Activated naive CD4-positive, alpha-beta T cell treated with anti-CD3 and anti-CD28 coated beads for 36 hours (primary cell): ENCODE measurements around the gene LRRIQ4. TPM values are rescaled to one million over a fixed set of nuclear protein-coding genes. Genes with fewer than 3 reads are reported as not detected.

Source experiments
- CTCF ChIA-PET: fragments of 350-600 bp; sonication (Branson Sonifier 250); formaldehyde crosslinking; loops from one replicate; lab custom pipeline; 2021; ENCODE audit warnings: antibody characterized with exemption; lab: Charles Lee
- DNase-seq: peaks from one replicate; pipeline ENCODE4 v3.0.0-alpha.2; 2020
- H3K27ac Mint-ChIP-seq: one replicate; pipeline ENCODE4 v1.8.0; 2021; ENCODE audit warnings: mild to moderate bottlenecking, mixed read lengths
- H3K27me3 Mint-ChIP-seq: one replicate; pipeline ENCODE4 v1.8.0; 2021; ENCODE audit warnings: low read depth, mixed read lengths
- H3K36me3 Mint-ChIP-seq: one replicate; pipeline ENCODE4 v1.8.0; 2021; ENCODE audit warnings: low read depth, mixed read lengths
- H3K4me1 Mint-ChIP-seq: one replicate; pipeline ENCODE4 v1.8.0; 2021; ENCODE audit warnings: low read depth, mixed read lengths
- H3K4me3 Mint-ChIP-seq: one replicate; pipeline ENCODE4 v1.8.0; 2021; ENCODE audit warnings: mild to moderate bottlenecking, moderate library complexity, mixed read lengths
- H3K9me3 Mint-ChIP-seq: one replicate; pipeline ENCODE4 v1.8.0; 2021; ENCODE audit warnings: mixed read lengths
- intact Hi-C: fragments of 100-400 bp; cut with micrococcal nuclease; formaldehyde crosslinking; loops from one replicate; pipeline ENCODE4 v1.15.1; 2023
- total RNA-seq, 2 experiments: library from RNA; stranded (reverse); gene quantifications; one replicate each; pipeline ENCODE4 v1.2.3, GENCODE V29; 2021

Gene LRRIQ4
- total RNA-seq, 2 experiments from 2014 or later: 0.12 TPM; not detected in 1

- Mint-ChIP-seq H3K4me1 (peaks cover 19% of the 10 kb centered on the region), H3K9me3 (peaks cover 9% of the 10 kb centered on the region), H3K27ac (peak overlapping the region; percentile 79), H3K36me3 (peaks cover 5% of the 10 kb centered on the region), H3K4me3 (peak overlapping the region; percentile 82), H3K27me3 (no peaks in the 10 kb centered on the region)
- intact Hi-C loops: loop anchor here (1.0 to 5.0 kb wide), 12 partner anchors 41 to 1093 kb away; partner anchors contain the start of genes EIF5A2, MECOM, MYNN and PHC3
- DNase-seq: peak; percentile 88
- CTCF ChIA-PET: interaction anchor here (0.6 to 0.8 kb wide), 2 partner anchors 56 to 165 kb away, joined by 3 read pairs; partner anchors contain the start of gene LRRC31
Observed at GRCh38 chr3:169813757-169814517, 1.3 kb downstream of the LRRIQ4 start.

DNA sequence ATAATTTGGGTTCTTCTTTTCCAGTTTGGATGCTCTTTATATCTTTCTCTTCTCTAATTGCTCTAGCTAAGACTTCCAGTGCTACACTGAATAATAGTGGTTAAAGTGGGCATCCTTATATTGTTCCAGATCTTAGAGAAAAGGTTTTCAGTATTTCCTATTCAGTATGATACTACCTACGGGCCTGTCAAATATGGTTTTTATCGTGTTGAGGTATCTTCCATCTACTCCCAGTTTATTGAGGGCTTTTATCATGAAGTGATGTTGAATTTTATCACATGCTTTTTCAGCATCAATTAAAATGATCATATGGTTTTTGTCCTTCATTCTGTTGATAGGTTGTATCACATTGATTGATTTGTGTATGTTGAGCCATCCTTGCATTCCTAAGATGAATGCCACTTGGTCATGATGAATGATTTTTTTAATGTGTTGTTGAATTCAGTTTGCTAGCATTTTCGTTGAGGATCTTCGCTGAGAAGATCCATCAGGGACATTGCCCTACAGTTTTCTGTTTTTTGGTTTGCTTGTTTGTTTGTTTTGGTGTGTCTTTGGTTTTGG, 3.0 kb downstream of the LRRIQ4 start:
- Mint-ChIP-seq H3K36me3 (peaks cover 5% of the 10 kb centered on the region), H3K27me3 (no peaks in the 10 kb centered on the region), H3K4me3 (no peak overlapping the region), H3K9me3 (peaks cover 9% of the 10 kb centered on the region), H3K27ac (no peak overlapping the region), H3K4me1 (peaks cover 19% of the 10 kb centered on the region)
- intact Hi-C loops: no loop called here
- CTCF ChIA-PET: interaction anchor here (0.7 to 1.3 kb wide), 2 partner anchors 42 to 997 kb away, joined by 3 read pairs; no protein-coding TSS in a partner anchor
- no peak for DNase-seq

GRCh38 chr3:169818316-169818715, 5.6 kb downstream of the LRRIQ4 start:
- intact Hi-C loops: no loop called here
- no peak overlapping the region for H3K4me3 Mint-ChIP-seq
- no peak for DNase-seq
- H3K27me3 Mint-ChIP-seq: no peaks in the 10 kb centered on the region
- peaks cover 5% of the 10 kb centered on the region for H3K36me3 Mint-ChIP-seq
- peaks cover 9% of the 10 kb centered on the region for H3K9me3 Mint-ChIP-seq
- H3K27ac Mint-ChIP-seq: no peak overlapping the region
- H3K4me1 Mint-ChIP-seq: peaks cover 11% of the 10 kb centered on the region
- CTCF ChIA-PET: no interaction called here

GRCh38 chr3:169822091-169822490, 9.4 kb downstream of the LRRIQ4 start:
- DNase-seq: no peak
- CTCF ChIA-PET: interaction anchor here (0.6 to 1.0 kb wide), 2 partner anchors 127 to 527 kb away, joined by 3 read pairs; no protein-coding TSS in a partner anchor
- intact Hi-C loops: no loop called here
- Mint-ChIP-seq H3K4me1 (no peaks in the 10 kb centered on the region), H3K4me3 (no peak overlapping the region), H3K36me3 (no peaks in the 10 kb centered on the region), H3K27me3 (no peaks in the 10 kb centered on the region), H3K27ac (no peak overlapping the region), H3K9me3 (no peaks in the 10 kb centered on the region)

GRCh38 chr3:169822540-169822939, 9.9 kb downstream of the LRRIQ4 start:
- no peaks in the 10 kb centered on the region for H3K27me3 Mint-ChIP-seq
- no peaks in the 10 kb centered on the region for H3K9me3 Mint-ChIP-seq
- no peak overlapping the region for H3K27ac Mint-ChIP-seq
- no peak overlapping the region for H3K4me3 Mint-ChIP-seq
- no peaks in the 10 kb centered on the region for H3K36me3 Mint-ChIP-seq
- intact Hi-C loops: no loop called here
- CTCF ChIA-PET: interaction anchor here (0.6 to 1.0 kb wide), 3 partner anchors 41 to 527 kb away, joined by 3 read pairs; no protein-coding TSS in a partner anchor
- no peak for DNase-seq
- no peaks in the 10 kb centered on the region for H3K4me1 Mint-ChIP-seq

DNA sequence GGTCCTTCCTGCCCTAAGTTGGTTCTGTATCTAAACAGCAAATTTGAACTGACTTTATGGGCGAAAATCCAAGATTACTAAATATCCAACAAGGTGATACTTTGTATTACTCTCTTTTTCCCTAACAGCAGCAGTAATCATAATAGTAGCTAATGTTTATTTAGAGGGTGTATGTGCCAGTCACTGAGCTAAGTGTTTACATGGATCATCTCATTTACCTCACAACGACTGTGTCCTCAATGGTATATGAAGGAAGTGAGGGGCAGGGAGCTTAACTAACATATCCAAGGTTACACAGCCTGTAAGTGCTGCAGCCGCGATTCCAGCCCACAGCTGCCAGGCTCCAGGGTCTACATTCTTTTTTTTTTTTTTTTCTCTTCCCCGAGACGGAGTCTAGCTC, 10.3 kb downstream of the LRRIQ4 start:
- H3K36me3 Mint-ChIP-seq: no peaks in the 10 kb centered on the region
- H3K4me3 Mint-ChIP-seq: no peak overlapping the region
- CTCF ChIA-PET: interaction anchor here (0.8 kb wide), 1 partner anchor 40 kb away, joined by 3 read pairs; no protein-coding TSS in a partner anchor
- no peaks in the 10 kb centered on the region for H3K27me3 Mint-ChIP-seq
- H3K4me1 Mint-ChIP-seq: no peaks in the 10 kb centered on the region
- DNase-seq: no peak
- intact Hi-C loops: no loop called here
- H3K9me3 Mint-ChIP-seq: no peaks in the 10 kb centered on the region
- no peak overlapping the region for H3K27ac Mint-ChIP-seq

DNA sequence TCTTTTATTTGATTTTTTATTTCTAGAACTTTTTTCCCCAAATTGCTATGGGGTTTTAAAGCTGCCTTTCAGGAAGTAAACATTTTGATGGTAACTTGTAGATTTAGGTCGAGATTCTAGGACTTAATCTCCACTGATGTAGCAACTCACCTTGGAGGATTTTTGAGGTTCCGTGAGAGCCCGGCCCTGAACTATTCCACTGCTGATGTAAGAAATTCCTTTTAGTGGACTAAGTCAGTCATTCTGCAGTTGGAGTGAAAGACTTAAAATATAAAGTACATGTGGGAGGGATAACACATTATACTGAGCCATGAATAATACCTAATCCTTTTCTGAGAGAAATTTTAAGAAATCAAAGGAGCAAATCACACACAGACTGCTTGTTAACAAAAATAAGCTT, 12.6 kb downstream of the LRRIQ4 start:
- Mint-ChIP-seq H3K36me3 (no peaks in the 10 kb centered on the region), H3K9me3 (no peaks in the 10 kb centered on the region), H3K4me3 (no peak overlapping the region), H3K27me3 (no peaks in the 10 kb centered on the region), H3K27ac (no peak overlapping the region), H3K4me1 (peaks cover 8% of the 10 kb centered on the region)
- CTCF ChIA-PET: interaction anchor here (0.7 kb wide), 1 partner anchor 8 kb away, joined by 3 read pairs; no protein-coding TSS in a partner anchor
- DNase-seq: no peak
- intact Hi-C loops: no loop called here

DNA sequence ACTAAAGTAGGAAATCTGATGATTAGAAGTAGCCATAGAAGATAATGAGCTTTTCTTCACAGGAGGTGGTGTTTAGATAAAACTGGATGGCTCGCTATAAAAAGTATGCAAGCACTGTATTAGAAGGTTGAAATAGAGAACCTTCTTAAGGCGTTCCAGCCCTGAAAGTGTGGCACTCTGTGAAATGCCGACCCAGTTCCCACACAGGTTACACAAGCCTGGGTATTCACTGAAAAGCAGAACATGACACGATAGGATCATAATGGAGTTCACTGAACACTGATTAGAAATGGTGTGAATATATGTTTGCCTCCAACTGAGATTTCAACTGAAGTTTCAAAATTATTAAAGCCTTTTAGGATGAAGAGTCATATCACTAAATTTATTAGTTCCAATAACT, 15.0 kb downstream of the LRRIQ4 start:
- CTCF ChIA-PET: interaction anchor here (0.7 kb wide), 1 partner anchor 20 kb away, joined by 3 read pairs; no protein-coding TSS in a partner anchor
- Mint-ChIP-seq H3K36me3 (no peaks in the 10 kb centered on the region), H3K9me3 (no peaks in the 10 kb centered on the region), H3K4me1 (peaks cover 8% of the 10 kb centered on the region), H3K27ac (no peak overlapping the region), H3K27me3 (no peaks in the 10 kb centered on the region), H3K4me3 (no peak overlapping the region)
- intact Hi-C loops: no loop called here
- DNase-seq: no peak

DNA sequence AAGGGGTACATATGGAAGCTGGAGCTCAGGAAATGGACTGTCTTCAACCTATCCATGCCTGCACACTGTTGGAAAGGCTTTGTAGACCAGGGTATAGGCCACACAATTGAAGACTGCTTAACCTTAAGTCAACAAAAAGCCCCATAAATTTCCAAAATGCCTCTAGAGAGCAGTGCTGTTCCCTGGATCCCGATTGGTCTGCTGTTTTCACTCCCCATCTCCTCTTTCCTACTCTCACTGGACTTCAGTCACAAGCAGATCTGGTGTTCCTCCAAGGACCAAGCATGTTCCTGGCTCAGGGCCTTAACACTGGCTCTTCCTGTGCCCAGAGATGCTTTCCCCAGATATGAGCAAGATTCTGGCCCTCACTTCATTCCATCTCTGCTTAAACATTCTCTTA, 22.9 kb downstream of the LRRIQ4 start:
- Mint-ChIP-seq H3K27me3 (peaks cover 2% of the 10 kb centered on the region), H3K36me3 (no peaks in the 10 kb centered on the region), H3K9me3 (no peaks in the 10 kb centered on the region), H3K4me3 (no peak overlapping the region), H3K4me1 (no peaks in the 10 kb centered on the region), H3K27ac (no peak overlapping the region)
- CTCF ChIA-PET: interaction anchor here (0.7 kb wide), 1 partner anchor 243 kb away, joined by 4 read pairs; no protein-coding TSS in a partner anchor
- DNase-seq: no peak
- intact Hi-C loops: no loop called here

DNA sequence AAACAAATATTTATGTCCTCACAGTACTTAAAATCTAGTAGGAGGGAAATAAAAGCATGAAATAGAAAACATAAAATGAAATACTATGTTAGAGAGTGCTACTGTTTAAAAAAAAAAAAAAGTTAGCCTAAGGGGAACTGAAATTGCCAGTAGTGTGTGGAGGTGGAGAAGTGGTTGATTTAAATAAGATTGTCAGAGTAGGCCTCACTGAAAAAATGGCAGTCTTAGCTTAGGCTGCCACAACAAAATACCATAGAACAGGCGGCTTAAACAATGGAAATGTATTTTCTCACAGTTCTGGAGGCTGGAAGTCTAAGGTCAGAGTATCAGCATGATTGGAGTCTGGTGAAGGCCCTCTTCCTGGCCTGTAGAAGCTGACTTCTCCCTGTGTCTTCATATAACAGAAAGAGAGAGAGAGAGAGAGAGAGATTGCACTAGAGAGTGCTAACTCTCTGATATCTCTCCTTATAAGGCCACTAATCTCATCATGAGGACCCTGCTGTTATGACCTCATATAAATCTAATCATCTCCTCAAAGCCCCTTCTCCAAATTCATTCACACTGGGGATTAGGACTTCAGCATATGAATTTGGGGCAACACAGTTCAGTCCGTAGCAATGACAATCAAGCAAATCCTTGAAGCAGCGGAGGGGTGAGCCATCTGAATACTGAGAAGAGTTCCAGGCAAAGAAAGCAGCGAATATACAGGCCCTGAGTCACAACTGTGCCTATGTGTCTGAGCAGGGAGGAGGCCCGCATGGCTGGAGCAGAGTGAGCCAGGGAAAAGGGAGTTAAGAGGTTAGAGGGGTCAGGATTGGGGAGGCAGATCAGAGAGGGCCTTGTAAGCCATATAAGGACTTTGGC, 23.6 kb downstream of the LRRIQ4 start:
- Mint-ChIP-seq H3K9me3 (no peaks in the 10 kb centered on the region), H3K27me3 (peaks cover 2% of the 10 kb centered on the region), H3K36me3 (no peaks in the 10 kb centered on the region), H3K4me3 (no peak overlapping the region), H3K27ac (no peak overlapping the region), H3K4me1 (no peaks in the 10 kb centered on the region)
- CTCF ChIA-PET: no interaction called here
- DNase-seq: no peak
- intact Hi-C loops: no loop called here

DNA sequence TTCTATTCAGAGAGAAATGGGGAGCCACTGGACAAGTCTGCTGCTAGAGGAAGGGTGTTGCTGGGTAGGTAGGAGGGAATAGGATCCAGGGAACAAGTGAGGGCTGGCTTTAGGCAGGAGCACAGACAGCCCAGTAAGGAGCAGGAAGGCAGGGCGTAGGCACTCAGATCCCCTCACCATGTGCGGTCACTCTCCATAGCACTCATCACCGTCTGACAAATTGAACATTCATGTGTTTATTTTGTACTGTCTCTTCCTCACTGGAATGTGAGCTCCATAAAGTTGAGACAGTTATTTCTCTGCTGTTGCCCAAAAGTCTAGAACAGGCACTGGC, 24.2 kb downstream of the LRRIQ4 start:
- no peak overlapping the region for H3K27ac Mint-ChIP-seq
- no peaks in the 10 kb centered on the region for H3K9me3 Mint-ChIP-seq

DNA sequence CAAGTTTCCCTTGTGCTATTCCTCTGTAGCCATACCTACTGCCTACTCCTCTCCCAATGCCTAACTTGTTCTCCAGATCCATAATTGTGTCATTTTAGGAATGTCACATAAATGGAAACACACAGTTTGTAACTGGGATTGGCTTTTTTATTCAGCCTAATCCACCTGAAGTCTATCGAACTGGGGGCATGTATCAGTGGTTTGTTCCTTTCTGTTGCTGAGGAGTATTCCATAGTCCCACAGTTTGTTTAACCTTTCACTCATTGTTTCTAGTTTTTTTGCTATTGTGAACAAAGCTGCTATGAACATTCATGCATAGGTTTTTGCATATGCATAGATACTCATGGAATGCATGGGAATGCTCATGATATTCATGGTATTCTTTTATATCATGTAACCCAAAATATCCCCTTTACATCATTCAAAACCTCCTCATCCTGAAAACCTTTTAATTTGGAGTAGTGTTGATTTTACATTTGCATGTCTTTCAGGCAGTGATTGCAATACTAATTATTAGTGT, 25.9 kb downstream of the LRRIQ4 start:
- no peak overlapping the region for H3K27ac Mint-ChIP-seq
- CTCF ChIA-PET: no interaction called here
- no peaks in the 10 kb centered on the region for H3K9me3 Mint-ChIP-seq
- no peaks in the 10 kb centered on the region for H3K36me3 Mint-ChIP-seq
- no peak overlapping the region for H3K4me3 Mint-ChIP-seq
- intact Hi-C loops: no loop called here
- H3K27me3 Mint-ChIP-seq: peaks cover 2% of the 10 kb centered on the region
- H3K4me1 Mint-ChIP-seq: no peaks in the 10 kb centered on the region
- no peak for DNase-seq

More for the DNA sequence above, 24.2 kb downstream of the LRRIQ4 start:
- CTCF ChIA-PET: no interaction called here
- no peaks in the 10 kb centered on the region for H3K36me3 Mint-ChIP-seq
- intact Hi-C loops: no loop called here
- H3K27me3 Mint-ChIP-seq: peaks cover 2% of the 10 kb centered on the region
- H3K4me3 Mint-ChIP-seq: no peak overlapping the region
- DNase-seq: no peak
- no peaks in the 10 kb centered on the region for H3K4me1 Mint-ChIP-seq
